ENCODE data around the gene SLC26A6.

DNA sequence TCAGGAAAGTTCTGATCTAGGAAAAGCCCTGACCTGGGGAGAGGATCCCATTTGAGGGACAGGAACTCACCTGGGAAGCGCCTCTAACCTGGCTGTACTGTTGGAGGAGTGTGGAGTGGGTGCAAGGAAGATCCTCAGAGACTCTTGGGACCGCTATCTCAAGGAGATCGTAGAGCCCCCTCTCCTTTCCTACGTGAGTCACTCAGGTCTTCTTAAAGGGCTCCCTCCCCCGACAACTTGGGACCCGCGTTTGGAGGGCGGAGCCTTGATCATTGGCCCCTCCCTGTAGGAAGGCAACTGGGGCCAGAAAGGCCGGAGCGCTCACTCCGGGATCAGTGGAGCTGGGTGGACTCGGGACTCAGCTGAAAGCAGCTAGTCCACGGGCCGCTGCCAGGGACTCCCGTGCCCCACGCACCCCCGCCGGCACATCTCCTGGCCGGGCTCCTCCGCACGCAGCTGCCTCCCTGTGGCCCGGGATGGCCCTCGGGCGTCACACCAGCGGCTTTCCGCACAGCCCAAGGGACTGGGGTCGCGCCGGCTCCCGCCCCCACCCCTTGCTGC, 520 bp downstream of the SLC26A6 start:
- TF ChIP-seq, protein P1, sequence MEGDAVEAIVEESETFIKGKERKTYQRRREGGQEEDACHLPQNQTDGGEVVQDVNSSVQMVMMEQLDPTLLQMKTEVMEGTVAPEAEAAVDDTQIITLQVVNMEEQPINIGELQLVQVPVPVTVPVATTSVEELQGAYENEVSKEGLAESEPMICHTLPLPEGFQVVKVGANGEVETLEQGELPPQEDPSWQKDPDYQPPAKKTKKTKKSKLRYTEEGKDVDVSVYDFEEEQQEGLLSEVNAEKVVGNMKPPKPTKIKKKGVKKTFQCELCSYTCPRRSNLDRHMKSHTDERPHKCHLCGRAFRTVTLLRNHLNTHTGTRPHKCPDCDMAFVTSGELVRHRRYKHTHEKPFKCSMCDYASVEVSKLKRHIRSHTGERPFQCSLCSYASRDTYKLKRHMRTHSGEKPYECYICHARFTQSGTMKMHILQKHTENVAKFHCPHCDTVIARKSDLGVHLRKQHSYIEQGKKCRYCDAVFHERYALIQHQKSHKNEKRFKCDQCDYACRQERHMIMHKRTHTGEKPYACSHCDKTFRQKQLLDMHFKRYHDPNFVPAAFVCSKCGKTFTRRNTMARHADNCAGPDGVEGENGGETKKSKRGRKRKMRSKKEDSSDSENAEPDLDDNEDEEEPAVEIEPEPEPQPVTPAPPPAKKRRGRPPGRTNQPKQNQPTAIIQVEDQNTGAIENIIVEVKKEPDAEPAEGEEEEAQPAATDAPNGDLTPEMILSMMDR (IDR thresholded peaks at IDR 0.05; ENCODE audit: insufficient read depth, low read length), result no peak
- TF ChIP-seq POLR2AphosphoS5 (IDR thresholded peaks at IDR 0.05; ENCODE audit: low read depth) (no peak), GABPA (IDR thresholded peaks at IDR 0.05; ENCODE audit: low read depth) (no peak)
- TF ChIP-seq, protein P2, sequence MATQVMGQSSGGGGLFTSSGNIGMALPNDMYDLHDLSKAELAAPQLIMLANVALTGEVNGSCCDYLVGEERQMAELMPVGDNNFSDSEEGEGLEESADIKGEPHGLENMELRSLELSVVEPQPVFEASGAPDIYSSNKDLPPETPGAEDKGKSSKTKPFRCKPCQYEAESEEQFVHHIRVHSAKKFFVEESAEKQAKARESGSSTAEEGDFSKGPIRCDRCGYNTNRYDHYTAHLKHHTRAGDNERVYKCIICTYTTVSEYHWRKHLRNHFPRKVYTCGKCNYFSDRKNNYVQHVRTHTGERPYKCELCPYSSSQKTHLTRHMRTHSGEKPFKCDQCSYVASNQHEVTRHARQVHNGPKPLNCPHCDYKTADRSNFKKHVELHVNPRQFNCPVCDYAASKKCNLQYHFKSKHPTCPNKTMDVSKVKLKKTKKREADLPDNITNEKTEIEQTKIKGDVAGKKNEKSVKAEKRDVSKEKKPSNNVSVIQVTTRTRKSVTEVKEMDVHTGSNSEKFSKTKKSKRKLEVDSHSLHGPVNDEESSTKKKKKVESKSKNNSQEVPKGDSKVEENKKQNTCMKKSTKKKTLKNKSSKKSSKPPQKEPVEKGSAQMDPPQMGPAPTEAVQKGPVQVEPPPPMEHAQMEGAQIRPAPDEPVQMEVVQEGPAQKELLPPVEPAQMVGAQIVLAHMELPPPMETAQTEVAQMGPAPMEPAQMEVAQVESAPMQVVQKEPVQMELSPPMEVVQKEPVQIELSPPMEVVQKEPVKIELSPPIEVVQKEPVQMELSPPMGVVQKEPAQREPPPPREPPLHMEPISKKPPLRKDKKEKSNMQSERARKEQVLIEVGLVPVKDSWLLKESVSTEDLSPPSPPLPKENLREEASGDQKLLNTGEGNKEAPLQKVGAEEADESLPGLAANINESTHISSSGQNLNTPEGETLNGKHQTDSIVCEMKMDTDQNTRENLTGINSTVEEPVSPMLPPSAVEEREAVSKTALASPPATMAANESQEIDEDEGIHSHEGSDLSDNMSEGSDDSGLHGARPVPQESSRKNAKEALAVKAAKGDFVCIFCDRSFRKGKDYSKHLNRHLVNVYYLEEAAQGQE (IDR thresholded peaks at IDR 0.05; ENCODE audit: insufficient replicate concordance, low read depth), result no peak
